Lower leg skin (tissue), 4 donors: ENCODE data around the gene VPS52. TPM values are rescaled to one million over a fixed set of nuclear protein-coding genes. Genes with fewer than 3 reads are reported as not detected.

Source experiments
- DNase-seq, 2 donors: peaks; one replicate each; pipeline ENCODE4 v3.0.0-alpha.2; 2019; ENCODE audit warnings: low spot score in 2 of 2
- H3K4me3 ChIP-seq: fragments of 200-600 bp; sonication (generic); 2 replicates; pipeline ENCODE4 v1.5.1; 2017; ENCODE audit warnings: mild to moderate bottlenecking, low read depth; ENCODE audit not compliant: poor library complexity, severe bottlenecking
- POLR2A ChIP-seq, 2 donors: fragments of 450-650 bp; IDR thresholded peaks; one replicate each; pipeline ENCODE4 v1.6.1; 2016 to 2017; ENCODE audit warnings: antibody characterized with exemption in 2 of 2, mild to moderate bottlenecking in 1 of 2, moderate library complexity in 1 of 2
- WGBS, 2 donors: methylation state at CpG; one replicate each; pipeline ENCODE4 v1.1.5; 2018; 5-methylcytosine and 5-hydroxymethylcytosine counted together
- intact Hi-C: fragments of 100-400 bp; cut with DNase I; formaldehyde crosslinking; loops from one replicate; pipeline ENCODE4 v1.15.0; 2023; ENCODE audit warnings: low total_unique reads
- total RNA-seq, 4 donors: library from RNA; depleted of rRNA; stranded (reverse); fragments of >200 nt; gene quantifications; one replicate each; pipeline ENCODE4 v1.1.0, GENCODE V29; 2016
- TF ChIP-seq, protein P1 (sequence below), 3 donors: fragments of 450-650 bp; IDR thresholded peaks; one replicate each; pipeline ENCODE4 v1.5.1; 2016; ENCODE audit warnings: antibody characterized with exemption in 3 of 3, mild to moderate bottlenecking in 3 of 3, moderate library complexity in 2 of 3

VPS52 gene
- total RNA-seq, 4 donors from 2014 or later, result 33.3 to 51.0 (median 44.4) TPM

DNA sequence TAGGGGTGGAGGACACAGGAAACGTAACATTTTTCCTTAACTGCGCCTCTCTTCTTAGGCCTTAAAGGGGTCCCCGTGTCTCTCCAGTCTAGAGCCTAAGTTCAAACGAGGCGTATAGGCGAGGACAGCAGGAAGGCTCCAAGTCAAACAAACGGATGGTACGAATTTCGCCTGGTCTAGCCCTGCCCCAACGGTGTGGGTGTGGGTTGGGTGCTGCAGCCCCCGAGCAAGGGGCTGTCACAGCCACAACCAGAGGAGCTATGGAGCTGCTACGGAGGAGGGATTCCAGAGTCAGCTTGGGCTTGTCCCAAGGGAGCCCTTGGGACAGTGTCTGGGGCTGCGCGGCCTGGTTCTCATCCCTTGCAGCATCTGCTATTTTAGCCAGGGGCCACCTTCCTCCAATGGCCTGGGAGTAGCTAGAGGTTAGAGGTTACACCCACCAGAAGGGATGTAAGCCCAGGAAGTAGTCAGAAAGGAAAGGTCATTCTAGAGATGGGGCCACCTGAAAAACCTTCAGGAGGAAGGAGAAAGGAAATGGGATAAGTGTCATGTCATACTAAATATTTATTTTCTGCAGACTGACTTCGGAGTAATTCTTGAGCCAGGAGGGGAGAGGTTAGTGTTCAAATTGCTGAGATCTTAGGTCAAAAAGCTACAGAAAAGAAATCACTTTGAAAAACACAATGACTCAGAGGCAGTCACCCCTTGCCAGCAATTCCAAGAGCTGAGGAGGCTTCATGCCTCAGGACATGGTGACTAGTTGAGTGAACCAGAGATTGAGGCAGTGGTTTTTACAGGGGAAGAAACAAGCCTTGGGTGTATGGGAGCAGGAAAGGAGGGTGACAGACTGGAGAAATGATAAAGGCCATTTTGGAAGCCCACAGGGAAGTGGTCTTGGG is 21.7 kb downstream of the VPS52 start:
- peak in 1 of 2 donors; percentile 79 for DNase-seq
- 10 to 12% methylated on average over 15 of the region's 15 CpGs for WGBS, 2 donors

DNA sequence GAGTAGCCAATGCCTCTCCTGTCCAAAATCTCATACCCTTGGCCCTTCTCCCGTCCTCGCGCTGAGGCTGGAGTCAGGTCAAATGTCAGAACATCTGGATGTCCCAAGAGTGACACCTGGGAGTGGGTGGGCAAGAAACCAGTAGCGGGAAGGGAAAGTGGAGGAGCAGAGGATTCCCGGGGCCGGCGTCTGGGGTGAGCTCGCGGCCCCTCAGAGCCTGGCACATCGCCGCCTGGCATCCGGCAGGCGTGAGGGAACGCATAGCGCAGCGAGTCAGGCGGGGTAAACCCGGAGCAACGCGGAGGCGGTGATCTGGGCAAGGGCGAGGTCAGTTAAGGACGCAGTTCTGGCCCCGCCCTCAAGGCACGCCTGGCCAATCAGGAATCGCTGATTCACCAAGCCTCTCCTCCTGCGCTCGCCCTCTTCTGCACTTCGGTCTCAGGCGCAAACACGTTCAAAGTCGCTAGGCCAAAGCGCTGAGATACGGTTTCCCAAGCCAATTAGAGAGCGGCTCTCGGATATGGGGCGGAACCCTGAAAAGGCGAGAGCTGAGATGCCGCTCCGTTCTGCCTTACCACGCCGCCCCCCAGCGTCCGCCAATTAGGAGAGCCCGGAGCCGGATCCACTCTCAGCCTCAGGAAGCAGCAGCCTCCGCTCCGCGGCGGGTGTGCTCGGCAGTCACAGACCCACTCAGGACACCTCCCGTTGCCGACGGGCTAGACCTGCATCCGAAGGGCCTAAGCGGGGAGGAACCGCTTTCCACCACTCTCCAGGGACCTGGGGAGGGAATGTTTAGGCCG is 22.5 kb downstream of the VPS52 start:
- peak; percentile 98 to 99 for DNase-seq
- intact Hi-C loops, result loop anchor here (10.0 kb wide), 1 partner anchor 234 kb away; no protein-coding TSS in a partner anchor
- peak overlapping the region; percentile 44 for H3K4me3 ChIP-seq
- TF ChIP-seq, protein P1, sequence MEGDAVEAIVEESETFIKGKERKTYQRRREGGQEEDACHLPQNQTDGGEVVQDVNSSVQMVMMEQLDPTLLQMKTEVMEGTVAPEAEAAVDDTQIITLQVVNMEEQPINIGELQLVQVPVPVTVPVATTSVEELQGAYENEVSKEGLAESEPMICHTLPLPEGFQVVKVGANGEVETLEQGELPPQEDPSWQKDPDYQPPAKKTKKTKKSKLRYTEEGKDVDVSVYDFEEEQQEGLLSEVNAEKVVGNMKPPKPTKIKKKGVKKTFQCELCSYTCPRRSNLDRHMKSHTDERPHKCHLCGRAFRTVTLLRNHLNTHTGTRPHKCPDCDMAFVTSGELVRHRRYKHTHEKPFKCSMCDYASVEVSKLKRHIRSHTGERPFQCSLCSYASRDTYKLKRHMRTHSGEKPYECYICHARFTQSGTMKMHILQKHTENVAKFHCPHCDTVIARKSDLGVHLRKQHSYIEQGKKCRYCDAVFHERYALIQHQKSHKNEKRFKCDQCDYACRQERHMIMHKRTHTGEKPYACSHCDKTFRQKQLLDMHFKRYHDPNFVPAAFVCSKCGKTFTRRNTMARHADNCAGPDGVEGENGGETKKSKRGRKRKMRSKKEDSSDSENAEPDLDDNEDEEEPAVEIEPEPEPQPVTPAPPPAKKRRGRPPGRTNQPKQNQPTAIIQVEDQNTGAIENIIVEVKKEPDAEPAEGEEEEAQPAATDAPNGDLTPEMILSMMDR (IDR thresholded peaks at IDR 0.05), result no peak
- peak in 1 of 2 donors; percentile 37 for TF ChIP-seq POLR2A (IDR thresholded peaks at IDR 0.05)
- WGBS, 2 donors, result 0% methylated on average over 49 of the region's 58 CpGs

More for the DNA sequence above, 21.7 kb downstream of the VPS52 start:
- intact Hi-C loops, result loop anchor here (10.0 kb wide), 1 partner anchor 235 kb away; no protein-coding TSS in a partner anchor
- H3K4me3 ChIP-seq, result peak overlapping the region; percentile 44
- TF ChIP-seq, protein P1 (IDR thresholded peaks at IDR 0.05), result no peak
- TF ChIP-seq POLR2A (IDR thresholded peaks at IDR 0.05), result no peak

DNA sequence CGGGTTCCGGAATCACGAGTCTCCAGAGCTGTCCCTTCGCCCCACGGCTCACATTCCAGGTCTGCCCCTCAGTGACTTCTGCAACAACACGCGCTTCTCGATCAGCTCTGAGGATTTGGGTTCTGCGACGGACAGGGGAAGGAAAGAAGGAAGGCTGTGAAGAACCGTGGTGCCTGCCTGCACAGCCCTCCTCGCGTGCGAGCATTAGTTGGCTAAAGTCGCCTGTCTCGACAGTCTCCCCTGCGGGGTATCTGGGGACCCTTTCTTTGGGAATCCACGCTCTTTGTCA is 23.1 kb downstream of the VPS52 start:
- intact Hi-C loops, result loop anchor here (10.0 kb wide), 1 partner anchor 234 kb away; no protein-coding TSS in a partner anchor
- DNase-seq, result no peak
- H3K4me3 ChIP-seq, result peak overlapping the region; percentile 10
- no peak for TF ChIP-seq POLR2A (IDR thresholded peaks at IDR 0.05)
- TF ChIP-seq, protein P1 (IDR thresholded peaks at IDR 0.05), result no peak
- WGBS, 2 donors, result 0 to 1% methylated on average over 15 to 18 of the region's 18 CpGs

DNA sequence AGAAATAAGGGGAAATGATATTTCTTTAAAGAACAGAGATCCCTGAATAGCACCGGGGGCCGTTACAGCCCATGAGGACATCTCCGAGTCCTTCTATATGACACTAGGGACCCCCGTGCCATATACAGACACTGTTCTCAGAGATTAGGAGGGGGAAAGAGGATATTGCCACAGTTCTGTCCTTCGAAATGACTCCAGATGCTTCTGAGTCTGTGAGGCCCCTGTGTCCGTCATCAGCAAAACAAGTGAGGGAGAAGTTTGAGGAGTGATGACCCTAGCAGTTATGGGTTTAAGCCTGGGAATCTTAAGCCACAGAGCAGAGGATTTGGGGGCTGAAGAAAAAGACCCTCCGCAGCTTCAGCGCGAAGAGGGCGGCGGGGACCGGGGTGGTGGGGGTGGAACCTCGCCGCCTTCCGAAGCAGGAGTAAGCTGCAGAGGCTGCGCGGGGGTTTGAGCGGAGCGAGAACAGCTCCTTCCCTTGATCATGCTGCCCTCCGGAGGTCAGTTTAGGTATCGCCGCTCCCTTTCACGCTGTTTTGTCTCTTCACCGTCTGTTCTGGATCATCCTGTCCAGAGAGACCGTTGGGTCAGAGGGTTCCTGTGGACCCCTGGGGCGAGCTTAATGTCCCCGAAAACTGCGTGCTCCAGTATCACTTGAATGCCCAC is 23.6 kb downstream of the VPS52 start:
- 4 to 7% methylated on average over 21 to 28 of the region's 28 CpGs for WGBS, 2 donors
- no peak for TF ChIP-seq POLR2A (IDR thresholded peaks at IDR 0.05)
- TF ChIP-seq, protein P1 (IDR thresholded peaks at IDR 0.05), result peak in 1 of 3 donors; percentile 91
- H3K4me3 ChIP-seq, result peak overlapping the region; percentile 10
- peak; percentile 91 to 98 for DNase-seq
- intact Hi-C loops, result loop anchor here (10.0 kb wide), 1 partner anchor 233 kb away; no protein-coding TSS in a partner anchor

DNA sequence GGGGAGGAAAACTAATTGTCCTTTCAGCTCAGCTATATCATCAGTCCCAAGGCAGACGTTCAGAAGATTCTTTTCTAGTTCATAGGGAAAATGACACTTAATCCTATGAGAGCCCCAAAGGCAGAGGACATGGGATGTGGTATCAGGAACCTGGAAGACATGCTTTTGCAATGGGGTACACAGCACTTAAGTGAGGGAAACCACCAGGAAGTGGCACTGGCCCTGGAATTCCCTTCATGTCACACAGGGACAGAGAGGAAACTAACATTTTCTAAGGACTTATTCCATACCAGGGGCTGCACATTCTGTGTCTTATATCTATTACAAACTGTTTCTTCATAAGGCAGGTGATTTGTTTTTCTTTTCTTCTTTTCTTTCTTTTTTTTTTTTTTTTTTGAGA is 28.2 kb downstream of the VPS52 start:
- WGBS, 2 donors, result 26 to 53% methylated on average over 1 of the region's 1 CpG
- peak in 1 of 2 donors; percentile 18 for DNase-seq
- no peak for TF ChIP-seq POLR2A (IDR thresholded peaks at IDR 0.05)
- TF ChIP-seq, protein P1 (IDR thresholded peaks at IDR 0.05), result no peak
- H3K4me3 ChIP-seq, result no peak overlapping the region
- intact Hi-C loops, result loop anchor here (10.0 kb wide), 1 partner anchor 229 kb away; no protein-coding TSS in a partner anchor
